RWPE1 (cell line): ENCODE results near the gene BDKRB2.

Source experiments
- CTCF ChIA-PET: fragments of 350-600 bp; sonication (Branson Sonifier 250); formaldehyde crosslinking; extraction: SDS; loops from one replicate; lab custom pipeline; 2021; lab: Yijun Ruan, JAX
- POLR2A ChIA-PET: fragments of 400-600 bp; formaldehyde crosslinking; extraction: SDS; loops from one replicate; lab custom pipeline; 2020; ENCODE audit warnings: antibody characterized with exemption; ENCODE audit not compliant: low non-redundant PET; lab: Yijun Ruan, JAX
- DNase-seq: peaks from one replicate; pipeline ENCODE4 v3.0.0; 2012; ENCODE audit warnings: low spot score
- H3K27ac ChIP-seq: fragments of 450-650 bp; 2 replicates; pipeline ENCODE4 v1.5.1; 2017
- CTCF ChIP-seq: fragments of 450-650 bp; conservative IDR thresholded peaks from 2 replicates; pipeline ENCODE4 v1.5.1; 2017; ENCODE audit warnings: low read depth, mild to moderate bottlenecking

The BDKRB2 gene

GRCh38 chr14:96208739-96209138 lies 4.1 kb downstream of the BDKRB2 start:
- POLR2A ChIA-PET: no interaction called here
- no peak for TF ChIP-seq CTCF
- CTCF ChIA-PET: interaction anchor here (0.7 kb wide), 1 partner anchor 79 kb away, joined by 3 read pairs; no protein-coding TSS in a partner anchor
- no peak for DNase-seq
- peak overlapping the region; percentile 23 for H3K27ac ChIP-seq

DNA sequence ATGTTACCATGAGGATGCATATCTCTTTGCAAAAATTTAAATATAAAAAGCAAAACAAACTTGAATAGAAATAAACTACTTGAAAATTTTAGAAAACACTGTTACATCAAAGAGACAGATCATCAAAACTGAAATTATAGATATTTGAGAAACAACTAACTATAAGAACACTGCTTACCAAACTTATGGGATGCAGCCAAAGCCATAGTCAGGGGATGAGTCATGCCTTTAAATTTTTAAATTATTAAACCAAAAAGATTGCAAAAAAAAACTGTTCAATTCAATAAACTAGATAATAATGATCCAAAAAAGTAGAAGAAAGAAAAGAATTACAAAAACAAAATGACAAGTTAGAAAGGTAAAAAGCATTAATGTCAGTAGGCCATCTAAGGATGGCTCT lies 7.5 kb downstream of the BDKRB2 start:
- TF ChIP-seq CTCF: no peak

GRCh38 chr14:96212896-96213295 lies 8.3 kb downstream of the BDKRB2 start:
- H3K27ac ChIP-seq: peak overlapping the region; percentile 77
- CTCF ChIA-PET: no interaction called here
- POLR2A ChIA-PET: no interaction called here
- TF ChIP-seq CTCF: no peak
- DNase-seq: no peak

More for the DNA sequence above, 7.5 kb downstream of the BDKRB2 start:
- no peak for DNase-seq
- H3K27ac ChIP-seq: peak overlapping the region; percentile 77
- ChIA-PET POLR2A (no interaction called here), CTCF (no interaction called here)

- POLR2A ChIA-PET: no interaction called here
- DNase-seq: no peak
- no peak for TF ChIP-seq CTCF
- H3K27ac ChIP-seq: peak overlapping the region; percentile 77
- CTCF ChIA-PET: no interaction called here
Observed at GRCh38 chr14:96213871-96214465, 9.3 kb downstream of the BDKRB2 start.

DNA sequence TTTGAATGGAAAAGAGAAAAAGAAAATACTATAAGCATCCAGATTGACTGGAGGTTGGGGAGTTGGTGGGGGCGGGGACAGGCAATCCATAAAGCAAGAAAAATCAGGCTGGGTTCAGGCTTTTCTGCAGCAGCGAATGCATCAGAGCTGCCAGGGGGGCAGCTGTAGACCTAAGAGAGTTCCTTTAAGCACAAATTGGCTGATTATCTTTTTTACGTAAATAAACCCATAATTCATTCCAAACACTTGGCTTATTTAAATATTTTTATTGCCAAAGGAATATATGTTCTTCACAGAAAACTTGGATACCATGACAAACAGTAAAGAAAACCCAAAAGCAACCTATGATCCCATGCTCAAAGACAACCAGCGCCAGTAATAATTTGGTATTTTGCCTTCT lies 10.2 kb downstream of the BDKRB2 start:
- no peak for TF ChIP-seq CTCF
- POLR2A ChIA-PET: interaction anchor here (0.7 kb wide), 1 partner anchor 129 kb away, joined by 3 read pairs; no protein-coding TSS in a partner anchor
- CTCF ChIA-PET: no interaction called here
- H3K27ac ChIP-seq: peak overlapping the region; percentile 77
- no peak for DNase-seq

DNA sequence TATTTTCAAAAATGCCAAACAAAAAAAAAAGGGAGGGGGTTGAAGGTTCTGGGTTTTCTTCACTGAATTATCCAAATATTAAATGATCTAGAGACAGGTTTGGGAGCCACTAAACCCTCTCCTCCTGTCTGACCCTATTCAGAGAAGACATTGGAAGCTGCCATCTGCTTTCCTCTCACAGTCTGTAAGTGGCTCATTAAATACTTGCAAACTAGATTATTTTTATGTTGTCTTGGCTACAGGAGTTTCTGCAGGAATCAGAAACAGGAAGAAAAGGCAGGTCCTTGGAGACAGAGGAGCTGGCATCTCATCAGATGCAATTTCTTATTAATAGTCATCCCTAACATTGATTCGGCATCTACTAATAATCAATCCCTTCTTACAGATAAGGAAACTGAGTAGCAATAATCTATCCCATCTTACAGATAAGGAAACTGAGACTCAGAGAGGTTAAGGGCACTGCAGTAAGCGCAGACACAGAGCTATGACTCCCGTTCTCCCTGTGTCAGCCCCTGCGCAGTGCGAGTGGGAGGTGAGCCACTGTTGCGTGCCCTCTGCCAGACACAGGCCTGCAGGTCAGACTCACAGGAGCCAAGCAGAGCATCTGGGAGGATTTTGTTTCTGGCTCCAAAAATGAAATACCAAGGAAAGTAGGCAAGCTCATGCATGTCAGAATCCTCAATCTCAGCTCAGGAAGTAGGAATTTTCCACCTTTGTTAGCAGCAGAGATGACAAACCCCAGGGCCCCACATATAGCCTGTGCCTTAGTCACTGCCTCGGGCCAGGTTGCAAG lies 11.0 kb downstream of the BDKRB2 start:
- no peak for TF ChIP-seq CTCF
- peak overlapping the region; percentile 90 for H3K27ac ChIP-seq
- CTCF ChIA-PET: interaction anchor here (0.6 to 0.7 kb wide), 2 partner anchors 43 to 159 kb away, joined by 3 to 4 read pairs; no protein-coding TSS in a partner anchor
- peak; percentile 69 for DNase-seq
- POLR2A ChIA-PET: interaction anchor here (0.6 to 1.1 kb wide), 4 partner anchors 9 to 130 kb away, joined by 3 read pairs; partner anchors contain the start of gene BDKRB2
